OCI-LY7 (cell line): ENCODE results near the gene MYLK4. TPM values are rescaled to one million over a fixed set of nuclear protein-coding genes. Genes with fewer than 3 reads are reported as not detected.

Source experiments
- BruUV-seq: library from RNA; stranded (reverse); fragments of 400-500 nt; replicated peaks from 2 replicates; lab custom pipeline; 2021; lab: Mats Ljungman, UMichigan
- CTCF ChIA-PET: fragments of 300-600 bp; sonication (Branson Sonifier 250); formaldehyde crosslinking; loops from one replicate; lab custom pipeline; 2022; ENCODE audit warnings: antibody characterized with exemption; ENCODE audit not compliant: unreplicated experiment; lab: Charles Lee
- POLR2A ChIA-PET: fragments of 300-600 bp; sonication (Branson Sonifier 250); formaldehyde crosslinking; loops from one replicate; lab custom pipeline; 2022; ENCODE audit warnings: antibody characterized with exemption; lab: Charles Lee
- DNase-seq: peaks from one replicate; pipeline ENCODE4 v3.0.0-alpha.2; 2015; ENCODE audit warnings: low spot score
- H2AFZ ChIP-seq: fragments of 200-600 bp; sonication (generic), shearing (Covaris generic); 2 replicates; pipeline ENCODE4 v1.6.1; 2014; ENCODE audit warnings: mild to moderate bottlenecking, antibody characterized with exemption, low read length, moderate library complexity
- H3K27ac ChIP-seq: fragments of 200-600 bp; sonication (generic); 2 replicates; pipeline ENCODE4 v1.5.1; 2014; ENCODE audit warnings: mixed run types, low read depth, mild to moderate bottlenecking, moderate library complexity, low read length, inconsistent platforms; ENCODE audit not compliant: poor library complexity, severe bottlenecking
- H3K36me3 ChIP-seq: fragments of 200-600 bp; sonication (generic); 2 replicates; pipeline ENCODE4 v1.6.1; 2014; ENCODE audit warnings: mild to moderate bottlenecking, antibody characterized with exemption, low read length, moderate library complexity, mixed read lengths; ENCODE audit not compliant: insufficient read depth
- H3K4me1 ChIP-seq: fragments of 200-600 bp; sonication (generic); 2 replicates; pipeline ENCODE4 v1.5.1; 2014; ENCODE audit warnings: mild to moderate bottlenecking, low read length; ENCODE audit not compliant: insufficient read depth, poor library complexity, severe bottlenecking
- H3K4me2 ChIP-seq: fragments of 200-600 bp; sonication (generic); 2 replicates; pipeline ENCODE4 v1.6.1; 2014; ENCODE audit warnings: mild to moderate bottlenecking, low read length
- H3K4me3 ChIP-seq: fragments of 200-600 bp; sonication (generic); 2 replicates; pipeline ENCODE4 v1.5.1; 2014; ENCODE audit warnings: mild to moderate bottlenecking, low read depth, low read length; ENCODE audit not compliant: poor library complexity, severe bottlenecking
- H3K79me2 ChIP-seq: fragments of 200-600 bp; sonication (generic); 2 replicates; pipeline ENCODE4 v1.6.1; 2016; ENCODE audit warnings: low read depth, mild to moderate bottlenecking, low read length, moderate library complexity, mixed read lengths; ENCODE audit not compliant: insufficient read depth
- H3K9me2 ChIP-seq: fragments of 200-600 bp; sonication (generic); 2 replicates; pipeline ENCODE4 v1.6.1; 2016; ENCODE audit warnings: mild to moderate bottlenecking, low read length, mixed read lengths; ENCODE audit not compliant: insufficient read depth
- H3K9me3 ChIP-seq: fragments of 200-600 bp; sonication (generic); 2 replicates; pipeline ENCODE4 v1.6.1; 2014; ENCODE audit warnings: mild to moderate bottlenecking, mixed run types, low read length, mixed read lengths
- H4K20me1 ChIP-seq: fragments of 200-600 bp; sonication (generic); 2 replicates; pipeline ENCODE4 v1.6.1; 2014; ENCODE audit warnings: mild to moderate bottlenecking, antibody characterized with exemption, low read length, moderate library complexity, mixed read lengths; ENCODE audit not compliant: insufficient read depth
- EZH2phosphoT487 ChIP-seq: fragments of 200-600 bp; sonication (generic); IDR thresholded peaks from 2 replicates; pipeline ENCODE4 v1.6.1; 2018; ENCODE audit warnings: low read depth, borderline replicate concordance, mild to moderate bottlenecking, mixed run types, antibody characterized with exemption, low read length, moderate library complexity, mixed read lengths
- intact Hi-C: fragments of 100-400 bp; cut with micrococcal nuclease; formaldehyde crosslinking; loops from one replicate; pipeline ENCODE4 v1.10.0; 2022; ENCODE audit not compliant: unreplicated experiment
- total RNA-seq, 2 experiments: library from RNA; depleted of rRNA in 1 of 2; stranded (reverse); fragments of >200 nt in 1 of 2; shearing (Covaris generic) in 1 of 2; gene quantifications; 2 replicates each; pipeline ENCODE4 v1.2.3, GENCODE V29; 2014 to 2022
- TF ChIP-seq, protein P1 (sequence below): fragments of 200-600 bp; sonication (generic); conservative IDR thresholded peaks from 2 replicates; pipeline ENCODE4 v1.5.1; 2014; ENCODE audit warnings: mild to moderate bottlenecking, antibody characterized with exemption, low read length, moderate library complexity, mixed read lengths

The MYLK4 gene
- total RNA-seq, 2 experiments from 2014 or later: 0.16 to 0.36 TPM

DNA sequence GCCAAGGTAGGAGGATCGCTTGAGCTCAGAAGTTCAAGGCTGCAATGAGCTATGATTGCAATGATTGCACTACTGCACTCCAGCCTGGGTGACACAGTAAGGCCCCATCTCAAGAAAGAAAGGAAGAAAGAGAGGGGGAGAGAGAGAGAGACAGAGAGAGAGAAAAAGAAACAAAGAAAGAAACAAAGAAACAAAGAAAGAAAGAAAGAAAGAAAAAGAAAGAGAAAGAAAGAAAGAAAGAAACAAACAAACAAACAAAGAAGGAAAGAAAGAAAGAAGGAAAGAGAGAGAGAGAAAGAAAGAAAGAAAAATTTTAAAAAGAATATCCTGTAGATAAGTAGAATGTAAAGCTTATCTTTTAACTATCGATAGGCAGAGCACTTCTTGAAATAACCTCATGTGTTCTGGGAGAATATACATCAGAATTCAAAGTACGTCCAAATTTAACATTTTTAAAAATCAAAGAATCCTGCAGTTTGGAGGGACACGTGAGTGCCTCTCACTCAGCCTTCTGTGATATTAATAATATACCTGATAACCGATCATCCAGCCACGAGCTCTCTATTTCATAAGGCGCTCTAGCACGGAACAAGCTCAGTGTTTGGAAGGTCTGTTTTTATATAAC, 25.2 kb downstream of the MYLK4 start:
- Histone ChIP-seq H3K4me2 (no peak overlapping the region), H3K4me1 (peaks cover under 1% of the 10 kb centered on the region), H3K27ac (no peak overlapping the region), H3K79me2 (no peaks in the 10 kb centered on the region), H2AFZ (no peak overlapping the region), H3K36me3 (no peaks in the 10 kb centered on the region), H3K9me3 (no peaks in the 10 kb centered on the region), H3K4me3 (no peak overlapping the region), H3K9me2 (no peaks in the 10 kb centered on the region), H4K20me1 (no peaks in the 10 kb centered on the region)
- TF ChIP-seq EZH2phosphoT487: no peak
- TF ChIP-seq, protein P1, sequence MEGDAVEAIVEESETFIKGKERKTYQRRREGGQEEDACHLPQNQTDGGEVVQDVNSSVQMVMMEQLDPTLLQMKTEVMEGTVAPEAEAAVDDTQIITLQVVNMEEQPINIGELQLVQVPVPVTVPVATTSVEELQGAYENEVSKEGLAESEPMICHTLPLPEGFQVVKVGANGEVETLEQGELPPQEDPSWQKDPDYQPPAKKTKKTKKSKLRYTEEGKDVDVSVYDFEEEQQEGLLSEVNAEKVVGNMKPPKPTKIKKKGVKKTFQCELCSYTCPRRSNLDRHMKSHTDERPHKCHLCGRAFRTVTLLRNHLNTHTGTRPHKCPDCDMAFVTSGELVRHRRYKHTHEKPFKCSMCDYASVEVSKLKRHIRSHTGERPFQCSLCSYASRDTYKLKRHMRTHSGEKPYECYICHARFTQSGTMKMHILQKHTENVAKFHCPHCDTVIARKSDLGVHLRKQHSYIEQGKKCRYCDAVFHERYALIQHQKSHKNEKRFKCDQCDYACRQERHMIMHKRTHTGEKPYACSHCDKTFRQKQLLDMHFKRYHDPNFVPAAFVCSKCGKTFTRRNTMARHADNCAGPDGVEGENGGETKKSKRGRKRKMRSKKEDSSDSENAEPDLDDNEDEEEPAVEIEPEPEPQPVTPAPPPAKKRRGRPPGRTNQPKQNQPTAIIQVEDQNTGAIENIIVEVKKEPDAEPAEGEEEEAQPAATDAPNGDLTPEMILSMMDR: no peak
- POLR2A ChIA-PET: interaction anchor here (1.0 kb wide), 1 partner anchor 34 kb away, joined by 3 read pairs; no protein-coding TSS in a partner anchor
- intact Hi-C loops: no loop called here
- DNase-seq: no peak
- CTCF ChIA-PET: no interaction called here
- no TSS peak for BruUV-seq

GRCh38 chr6:2721219-2721618, 29.5 kb downstream of the MYLK4 start:
- H3K79me2 ChIP-seq: no peaks in the 10 kb centered on the region
- BruUV-seq: no TSS peak
- no peak overlapping the region for H3K4me2 ChIP-seq
- H2AFZ ChIP-seq: no peak overlapping the region
- H3K4me1 ChIP-seq: no peaks in the 10 kb centered on the region
- no peaks in the 10 kb centered on the region for H3K36me3 ChIP-seq
- H3K9me3 ChIP-seq: no peaks in the 10 kb centered on the region
- H3K27ac ChIP-seq: no peak overlapping the region
- H3K4me3 ChIP-seq: no peak overlapping the region
- no peak for DNase-seq
- ChIA-PET CTCF (no interaction called here), POLR2A (no interaction called here)
- H3K9me2 ChIP-seq: no peaks in the 10 kb centered on the region
- TF ChIP-seq, protein P1: no peak
- TF ChIP-seq EZH2phosphoT487: no peak
- intact Hi-C loops: no loop called here
- H4K20me1 ChIP-seq: no peaks in the 10 kb centered on the region

- H3K9me2 ChIP-seq: no peaks in the 10 kb centered on the region
- no peaks in the 10 kb centered on the region for H3K79me2 ChIP-seq
- no peak overlapping the region for H2AFZ ChIP-seq
- no peaks in the 10 kb centered on the region for H3K36me3 ChIP-seq
- H4K20me1 ChIP-seq: no peaks in the 10 kb centered on the region
- H3K4me2 ChIP-seq: no peak overlapping the region
- no peak for DNase-seq
- intact Hi-C loops: no loop called here
- H3K4me3 ChIP-seq: no peak overlapping the region
- CTCF ChIA-PET: no interaction called here
- no peaks in the 10 kb centered on the region for H3K9me3 ChIP-seq
- no peak overlapping the region for H3K27ac ChIP-seq
- H3K4me1 ChIP-seq: no peaks in the 10 kb centered on the region
- TF ChIP-seq EZH2phosphoT487: no peak
- TF ChIP-seq, protein P1: no peak
- BruUV-seq: no TSS peak
- POLR2A ChIA-PET: interaction anchor here (0.7 kb wide), 1 partner anchor 17 kb away, joined by 3 read pairs; no protein-coding TSS in a partner anchor
Measured at GRCh38 chr6:2719093-2719455, 31.6 kb downstream of the MYLK4 start.
